Hippocampal formation (tissue), 2 donors: ENCODE data around the gene TMPRSS2.
"Not testable (repeated sequence)": the region's sequence is repeated elsewhere in the genome, so short reads cannot be mapped to it uniquely, and the experiment has no call there.

Experiments used
- DNase-seq, 2 donors: peaks; one replicate each; lab custom pipeline; 2025; lab: John Stamatoyannopoulos, UW

Gene TMPRSS2

DNA sequence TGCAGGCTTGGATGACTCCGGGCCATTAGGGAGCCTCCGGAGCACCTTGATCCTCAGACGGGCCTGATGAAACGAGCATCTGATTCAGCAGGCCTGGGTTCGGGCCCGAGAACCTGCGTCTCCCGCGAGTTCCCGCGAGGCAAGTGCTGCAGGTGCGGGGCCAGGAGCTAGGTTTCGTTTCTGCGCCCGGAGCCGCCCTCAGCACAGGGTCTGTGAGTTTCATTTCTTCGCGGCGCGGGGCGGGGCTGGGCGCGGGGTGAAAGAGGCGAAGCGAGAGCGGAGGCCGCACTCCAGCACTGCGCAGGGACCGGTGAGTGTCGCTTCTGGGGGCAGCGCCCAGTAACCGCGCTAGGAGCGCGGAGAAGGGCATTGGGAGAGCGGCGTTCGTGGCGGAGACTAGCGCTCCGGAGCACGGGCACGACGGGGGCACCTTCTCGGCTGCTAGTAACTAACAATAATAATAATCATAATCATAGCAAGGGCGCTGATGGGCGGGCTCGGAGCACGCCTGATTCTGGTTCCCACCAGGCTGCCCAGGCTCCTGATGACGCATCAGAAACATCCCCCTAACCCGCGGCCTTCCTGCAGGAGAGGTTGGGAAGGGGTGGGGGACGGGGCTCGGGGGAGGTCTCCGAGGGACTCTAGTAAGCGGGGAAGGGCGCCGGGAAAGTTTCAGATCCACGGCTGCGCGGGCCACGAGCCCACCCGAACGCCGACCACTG lies 81.8 kb downstream of the TMPRSS2 start, which contains the start of gene MX1:
Gene MX1 (plus strand): TSS at position 286 of the 722 bp plus-strand sequence. CDS start 5,832 bp downstream, outside the sequence.
- peak in 1 of 2 donors; percentile 22 for DNase-seq

- DNase-seq = no peak
These were observed 82.4 kb downstream of the TMPRSS2 start for GRCh38 chr21:41425588-41425953.

DNA sequence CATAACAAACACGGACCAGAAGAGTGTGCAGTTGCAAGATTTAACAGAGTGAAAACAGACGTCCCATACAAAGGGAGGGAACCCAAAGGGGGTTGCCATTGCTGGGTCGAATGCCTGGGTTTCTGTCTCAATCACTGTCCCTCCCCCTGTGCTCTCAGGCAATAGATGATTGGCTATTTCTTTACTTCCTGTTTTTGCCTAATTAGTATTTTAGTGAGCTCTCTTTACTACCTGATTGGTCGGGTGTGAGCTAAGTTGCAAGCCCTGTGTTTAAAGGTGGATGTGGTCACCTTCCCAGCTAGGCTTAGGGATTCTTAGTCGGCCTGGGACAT lies 84.7 kb downstream of the TMPRSS2 start:
- DNase-seq = not testable (repeated sequence)

DNA sequence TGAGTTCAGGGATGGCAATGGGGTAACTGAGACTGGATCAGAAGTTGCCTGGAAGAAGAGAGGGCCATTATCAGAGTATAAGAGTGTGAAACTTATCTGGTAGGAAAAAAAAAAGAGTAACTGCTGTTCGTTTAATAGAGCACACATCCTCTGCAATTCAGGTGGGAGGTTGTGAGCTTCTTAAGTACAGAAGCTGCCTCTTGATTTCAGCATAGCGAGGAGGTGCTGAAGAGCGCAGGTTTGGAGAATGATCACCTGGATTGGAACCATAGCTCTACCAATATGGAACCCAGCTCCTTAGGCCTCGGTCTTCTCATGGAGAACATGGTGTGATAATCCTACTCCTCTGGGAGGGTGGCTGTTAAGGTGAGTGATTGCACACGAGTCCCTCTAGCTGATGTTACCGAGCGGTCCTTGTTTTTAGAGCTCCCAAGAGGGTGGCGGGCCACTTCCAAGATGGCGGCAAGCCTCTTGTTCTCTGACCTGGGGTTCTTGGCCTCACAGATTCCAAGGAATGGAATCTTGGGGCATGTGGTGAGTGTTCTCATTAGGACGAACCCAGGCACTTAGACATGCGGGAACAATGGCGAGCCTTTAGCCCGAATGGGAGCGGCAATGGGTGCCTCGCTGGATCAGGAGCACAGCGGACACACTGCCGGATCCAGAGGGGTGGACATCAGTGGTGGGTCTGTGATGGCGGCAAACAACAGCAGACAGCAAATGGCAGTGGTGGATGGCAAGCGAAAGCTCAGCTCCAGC lies 85.2 kb downstream of the TMPRSS2 start:
- no peak for DNase-seq

DNA sequence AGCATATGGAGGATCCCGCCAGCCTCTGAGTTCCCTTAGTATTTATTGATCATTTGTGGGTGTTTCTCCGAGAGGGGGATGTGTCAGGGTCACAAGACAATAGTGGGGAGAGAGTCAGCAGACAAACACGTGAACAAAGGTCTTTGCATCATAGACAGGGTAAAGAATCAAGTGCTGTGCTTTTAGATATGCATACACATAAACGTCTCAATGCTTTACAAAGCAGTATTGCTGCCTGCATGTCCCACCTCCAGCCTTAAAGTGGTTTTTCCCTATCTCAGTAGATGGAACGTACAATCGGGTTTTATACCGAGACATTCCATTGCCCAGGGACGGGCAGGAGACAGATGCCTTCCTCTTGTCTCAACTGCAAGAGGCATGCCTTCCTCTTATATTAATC lies 87.0 kb downstream of the TMPRSS2 start:
- not testable (repeated sequence) for DNase-seq

- peak; percentile 38 to 58 for DNase-seq
These were observed 87.8 kb downstream of the TMPRSS2 start for GRCh38 chr21:41419921-41420862.

- no peak for DNase-seq
These were observed 88.8 kb downstream of the TMPRSS2 start for GRCh38 chr21:41418956-41419680.

DNA sequence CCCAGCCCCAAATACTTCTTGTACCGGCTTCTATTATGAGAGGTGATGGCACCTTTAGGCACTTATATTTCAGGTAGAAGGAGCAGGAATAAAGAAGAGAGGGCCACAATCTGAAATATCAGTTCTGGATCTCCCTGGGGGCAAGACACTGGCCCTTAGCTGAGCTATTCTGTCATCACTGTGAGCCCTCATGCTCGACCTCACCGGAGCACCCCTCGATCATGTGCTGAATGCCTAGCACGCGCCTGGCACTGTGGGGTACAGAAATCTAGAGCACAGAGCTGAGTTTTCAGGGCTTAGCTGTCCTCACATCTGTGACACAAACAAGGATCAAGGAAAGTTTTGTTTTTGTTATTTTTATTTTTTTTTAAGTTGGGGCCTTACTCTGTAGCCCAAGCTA lies 89.6 kb downstream of the TMPRSS2 start:
- DNase-seq = no peak

DNA sequence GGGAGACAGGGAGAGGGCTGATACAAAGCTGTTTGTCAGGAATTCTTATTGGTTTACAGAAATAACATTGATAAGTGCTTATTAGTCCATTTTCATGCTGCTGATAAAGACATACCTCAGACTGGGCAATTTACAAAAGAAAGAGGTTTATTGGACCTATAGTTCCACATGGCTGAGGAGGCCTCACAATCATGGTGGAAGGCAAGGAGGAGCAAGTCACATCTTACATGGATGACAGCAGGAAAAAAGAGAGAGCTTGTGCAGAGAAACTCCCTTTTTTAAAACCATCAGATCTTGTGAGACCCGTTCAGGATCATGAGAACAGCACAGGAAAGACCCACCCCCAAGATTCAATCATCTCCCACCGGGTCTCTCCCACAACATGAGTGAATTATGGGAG lies 90.5 kb downstream of the TMPRSS2 start:
- DNase-seq = not testable (repeated sequence)
